Stimulated activated naive CD8-positive, alpha-beta T cell treated with anti-CD3 and anti-CD28 coated beads, Interleukin-15, Interleukin-2, amounts not matched to agents 100 U/mL and 50 U/mL, for 24 hours (primary cell): ENCODE measurements around the gene TTC34.
A peak's percentile ranks its signal among the peaks of the same experiment; 100 is the strongest.
"Not testable (repeated sequence)": the region's sequence is repeated elsewhere in the genome, so short reads cannot be mapped to it uniquely, and the experiment has no call there.

Experiments
- ATAC-seq: fragments of 150-1000 bp; cut with Tn5 transposase; one replicate; pipeline ENCODE4 v1.10.0; 2021
- DNase-seq: peaks from one replicate; pipeline ENCODE4 v3.0.0; 2021

The TTC34 gene

DNA sequence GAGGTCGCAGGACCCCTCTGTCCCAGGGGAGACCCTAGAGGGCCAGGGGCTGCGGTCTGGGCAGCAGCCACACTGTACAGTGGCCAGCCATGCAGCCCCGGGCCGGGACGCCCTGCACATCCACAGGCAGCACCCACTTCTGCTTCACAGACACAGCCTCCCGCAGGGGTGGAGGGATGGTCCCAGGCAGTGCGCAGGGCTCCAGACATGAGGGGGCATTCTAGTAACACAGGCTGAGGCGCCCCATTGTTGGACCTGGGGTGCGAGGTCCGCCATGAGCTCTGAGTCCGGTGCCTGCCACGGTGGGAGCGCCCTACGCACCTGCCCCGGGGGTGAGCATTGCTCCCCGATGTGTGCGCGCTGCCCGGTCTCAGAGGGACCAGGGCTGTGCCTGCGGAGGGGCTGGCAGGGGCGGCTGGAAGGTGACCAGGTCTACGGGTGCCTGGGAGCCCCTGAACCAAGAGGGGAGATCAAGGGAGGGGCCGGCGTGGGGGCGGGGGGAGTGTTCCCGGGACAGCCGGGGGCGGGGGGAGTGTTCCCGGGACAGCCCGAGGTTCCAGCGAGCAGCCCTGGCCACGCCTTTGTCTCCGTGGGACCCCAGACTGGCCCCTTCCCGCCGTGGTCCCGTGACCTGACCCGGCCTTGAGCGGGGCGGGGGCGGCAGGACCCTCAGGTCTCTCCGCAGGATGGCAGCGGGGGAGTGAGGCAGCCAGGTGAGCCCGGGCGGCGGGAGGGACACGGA lies 173.1 kb downstream of the TTC34 start:
- ATAC-seq (no peak), DNase-seq (no peak)

DNA sequence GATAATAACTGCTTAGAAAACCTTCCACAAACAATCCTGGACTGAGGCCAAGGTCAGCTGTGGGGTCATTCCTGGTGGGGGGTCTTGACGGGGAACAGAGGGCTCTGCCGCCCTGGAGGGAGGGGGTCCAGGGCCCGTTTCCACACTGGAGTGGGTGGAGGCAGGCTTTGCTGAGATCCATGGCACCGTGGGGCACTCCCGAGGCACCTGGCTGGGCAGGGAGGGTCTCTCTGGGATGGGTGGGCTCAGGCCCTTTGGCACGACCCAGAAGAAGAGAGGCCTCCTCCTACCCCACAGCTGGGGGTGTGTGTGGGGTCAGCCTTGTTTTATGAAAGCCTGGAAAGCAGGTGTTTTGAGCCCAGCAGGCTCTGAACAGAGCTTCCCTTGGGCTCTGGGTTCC lies 173.7 kb downstream of the TTC34 start:
- ATAC-seq (no peak), DNase-seq (no peak)

DNA sequence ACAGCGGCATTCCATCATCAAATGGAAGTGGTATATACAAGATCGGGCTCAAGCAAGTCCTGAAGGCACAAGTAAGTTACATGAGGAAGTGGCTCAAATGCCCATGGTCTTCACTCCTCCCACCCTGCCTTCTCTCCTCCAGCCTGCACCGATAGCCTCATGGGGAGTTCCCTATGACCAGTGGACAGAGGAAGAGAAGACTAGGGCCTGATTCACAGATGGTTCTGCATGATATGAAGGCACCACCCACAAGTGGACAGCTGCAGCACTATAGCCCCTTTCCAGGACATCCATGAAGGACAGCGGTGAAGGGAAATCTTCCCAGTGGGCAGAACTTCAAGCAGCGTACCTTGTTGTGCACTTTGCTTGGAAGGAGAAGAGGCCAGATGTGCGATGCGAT lies 175.7 kb downstream of the TTC34 start:
- DNase-seq, ATAC-seq: not testable (repeated sequence)

DNA sequence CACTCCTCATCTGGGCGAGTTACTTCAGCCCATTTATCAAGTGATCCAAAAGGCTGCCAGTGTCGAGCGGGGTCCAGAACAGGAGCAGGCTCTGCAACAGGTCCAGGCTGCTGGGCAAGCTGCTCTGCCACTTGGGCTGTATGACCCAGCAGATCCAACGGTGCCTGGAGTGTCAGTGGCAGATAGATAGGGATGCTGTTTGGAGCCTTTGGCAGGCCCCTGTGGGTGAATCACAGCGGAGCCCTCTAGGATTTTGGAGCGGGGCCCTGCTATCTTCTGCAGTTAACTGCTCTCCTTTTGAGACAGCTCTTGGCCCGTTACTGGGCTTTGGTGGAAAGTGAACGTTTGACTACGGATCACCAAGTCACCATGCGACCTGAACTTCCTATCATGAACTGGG lies 176.2 kb downstream of the TTC34 start:
- no peak for DNase-seq
- no peak for ATAC-seq

DNA sequence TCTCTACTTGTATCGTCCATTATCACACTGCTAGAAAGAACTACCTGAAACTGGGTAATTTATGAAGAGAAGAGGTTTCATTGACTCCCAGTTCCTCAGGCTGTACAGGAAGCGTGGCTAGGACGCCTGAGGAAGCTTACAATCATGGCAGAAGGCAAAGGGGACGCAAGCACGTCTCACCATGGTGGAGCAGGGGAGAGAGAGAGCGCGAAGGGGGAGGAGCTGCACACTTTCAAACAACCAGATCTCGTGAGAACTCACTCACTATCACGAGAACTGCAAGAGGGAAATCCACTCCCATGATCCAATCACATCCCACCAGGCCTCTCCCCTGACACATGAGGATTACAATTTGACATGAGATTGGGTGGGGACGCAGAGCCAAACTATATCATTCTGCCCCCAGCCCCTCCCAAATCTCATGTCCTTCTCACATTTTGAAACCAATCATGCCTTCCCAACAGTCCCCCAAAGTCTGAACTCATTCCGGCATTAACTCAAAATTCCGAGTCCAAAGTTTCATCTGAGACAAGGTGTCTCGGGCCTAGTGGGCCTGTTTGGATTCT lies 176.7 kb downstream of the TTC34 start:
- ATAC-seq (no peak), DNase-seq (no peak)

DNA sequence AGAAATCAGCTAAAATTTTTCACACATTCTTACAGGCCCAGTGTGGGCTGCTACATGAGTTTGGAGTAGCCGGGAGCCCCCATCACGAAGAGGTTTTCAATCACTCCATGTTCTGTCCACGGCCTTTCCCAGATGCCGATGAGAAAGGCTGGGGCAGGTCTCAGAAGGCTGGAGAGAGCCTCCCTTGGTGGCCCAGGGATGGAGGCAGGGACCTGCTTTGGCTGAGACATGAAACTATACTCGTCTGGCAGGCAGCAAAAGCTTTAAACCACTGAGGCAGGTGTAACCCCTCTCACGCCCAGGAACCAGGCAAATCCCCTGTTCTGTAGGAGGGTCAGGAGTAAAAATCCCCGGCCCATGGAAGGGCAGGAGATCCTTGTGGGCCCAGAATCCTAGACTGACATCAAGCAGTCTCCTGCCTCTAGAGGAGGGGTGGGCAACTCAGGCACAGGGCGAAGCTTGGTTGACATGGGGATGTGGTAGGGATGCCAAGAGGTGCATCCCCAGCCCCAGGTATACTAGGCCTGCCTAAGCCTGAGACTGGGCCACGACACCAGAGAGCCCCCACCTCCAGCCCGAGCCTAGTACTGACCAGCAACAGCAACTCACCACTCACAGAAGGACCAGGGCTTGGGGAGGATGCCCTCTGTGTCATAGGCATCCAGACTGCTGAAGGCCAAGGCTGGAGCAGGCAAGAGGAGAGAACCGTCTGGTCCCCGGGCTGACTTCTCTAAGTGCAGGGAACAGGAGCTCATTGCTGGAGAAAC lies 177.7 kb downstream of the TTC34 start:
- no peak for DNase-seq
- no peak for ATAC-seq

DNA sequence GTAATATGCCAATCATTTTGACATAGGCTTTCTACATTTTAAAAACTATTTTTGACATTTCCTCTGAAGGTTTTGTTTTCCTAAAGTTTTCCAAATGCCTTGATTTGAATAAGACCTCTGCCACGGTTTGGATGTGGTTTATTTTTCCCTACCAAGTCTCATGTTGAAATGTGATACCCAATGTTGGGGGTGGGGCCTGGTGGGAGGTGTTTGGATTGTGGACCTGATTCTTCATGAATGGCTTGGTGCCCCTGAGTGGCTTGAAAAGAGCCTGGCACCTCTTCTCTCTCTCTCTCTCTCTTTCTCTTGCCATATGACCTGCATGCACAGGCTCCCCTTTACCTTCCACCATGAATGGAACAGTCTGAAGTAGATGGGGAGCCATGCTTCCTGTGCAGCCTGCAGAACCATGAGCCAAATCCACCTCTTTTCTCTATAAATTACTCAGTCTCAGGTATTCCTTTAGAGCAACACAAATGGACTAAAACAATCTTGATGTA lies 183.5 kb downstream of the TTC34 start:
- ATAC-seq (no peak), DNase-seq (no peak)

DNA sequence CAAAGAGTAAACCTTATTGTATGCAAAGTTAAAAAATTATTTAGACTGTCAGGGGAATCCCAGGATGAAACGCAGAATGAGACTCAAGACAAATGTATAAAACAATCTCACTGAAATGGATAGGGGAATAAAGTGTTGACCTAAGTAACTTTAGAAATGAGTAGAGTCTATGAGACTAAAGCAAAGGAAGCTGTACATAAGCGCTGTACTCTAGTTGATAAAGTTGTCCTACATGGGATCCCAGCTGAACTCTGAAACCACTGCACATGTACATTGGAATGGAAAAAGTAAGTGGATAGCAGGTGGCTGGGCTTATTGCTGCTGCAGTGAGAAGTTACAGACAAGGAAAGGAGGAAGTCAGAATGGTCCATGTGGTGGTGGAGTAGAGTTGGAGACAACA lies 187.3 kb downstream of the TTC34 start:
- DNase-seq: no peak
- ATAC-seq: no peak

DNA sequence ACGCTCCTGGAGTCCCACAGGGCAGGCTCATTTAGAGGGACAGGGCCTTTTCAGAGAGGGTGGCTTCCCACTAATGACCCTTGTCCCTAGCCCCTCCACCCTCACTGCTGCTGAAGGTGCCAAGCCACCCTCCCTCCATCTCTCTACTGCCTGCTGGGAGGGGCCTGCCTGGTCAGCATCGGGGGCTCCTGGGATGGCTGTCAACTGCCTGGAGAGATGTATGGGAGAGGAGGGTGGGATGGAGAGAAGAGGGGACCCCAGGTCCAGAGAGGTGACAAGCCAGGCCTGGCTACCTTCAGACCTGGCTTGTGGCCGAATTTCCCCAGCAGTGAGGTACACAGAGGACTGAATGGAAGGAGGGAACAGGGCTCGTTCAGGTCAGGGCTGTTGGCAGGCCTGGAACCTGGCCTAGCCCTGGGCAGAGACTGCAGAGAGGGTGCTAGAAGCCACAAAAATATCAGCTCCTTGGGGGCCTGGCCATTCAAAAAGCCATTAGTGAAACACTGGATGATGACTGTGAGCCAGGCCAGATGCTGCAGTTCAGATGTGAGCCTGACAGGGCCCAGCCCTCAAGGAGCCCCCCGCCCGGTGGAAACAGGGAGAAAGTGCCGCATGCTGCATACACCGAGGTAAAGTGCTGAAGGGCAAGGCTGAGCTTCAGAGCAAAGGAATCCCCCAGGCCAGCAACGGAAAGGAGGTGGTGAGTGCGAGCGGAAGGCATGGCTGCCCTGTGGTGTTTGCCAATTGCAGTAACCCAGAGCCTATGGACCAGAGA lies 188.7 kb downstream of the TTC34 start:
- ATAC-seq: no peak
- no peak for DNase-seq

DNA sequence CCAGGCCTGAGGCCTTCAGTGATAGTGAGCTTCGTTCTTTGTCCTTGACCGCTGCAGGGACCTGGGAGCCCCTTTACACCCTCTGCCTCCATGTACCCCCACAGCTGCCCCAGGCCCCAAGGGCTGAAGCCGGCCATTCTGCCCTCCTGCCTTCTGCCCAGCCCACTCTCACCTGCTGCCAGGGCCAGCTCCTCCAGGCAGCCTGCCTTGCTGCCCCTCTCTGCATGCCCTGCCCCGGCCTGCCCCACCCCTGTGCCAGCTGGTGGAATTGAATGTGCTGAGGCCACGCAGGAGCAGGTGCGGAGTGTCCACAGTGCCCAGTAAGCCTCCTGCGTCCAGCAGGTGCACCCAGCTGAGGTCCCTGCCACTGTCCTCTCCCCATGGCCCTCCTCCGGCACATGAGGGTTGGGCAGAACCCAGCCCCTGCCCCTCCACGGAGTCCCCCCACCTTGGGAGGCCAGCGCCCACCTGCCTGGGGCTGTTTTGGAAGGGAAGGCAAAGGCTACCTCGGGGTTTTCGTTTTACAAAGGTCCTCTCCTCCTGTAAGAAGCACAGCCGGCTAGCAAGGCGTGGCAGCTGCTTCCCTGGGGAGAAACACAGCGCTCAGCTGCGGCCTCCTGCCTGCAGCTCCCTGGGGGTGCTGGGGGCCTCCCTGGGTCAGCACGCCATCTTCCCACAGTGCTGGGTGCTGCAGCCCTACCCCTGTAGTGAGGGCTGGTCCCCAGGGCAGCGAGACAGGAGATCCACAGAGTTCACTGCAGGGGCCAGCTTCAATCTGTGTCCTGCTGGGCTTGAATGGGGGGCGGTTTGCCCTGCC lies 189.7 kb downstream of the TTC34 start:
- DNase-seq (no peak), ATAC-seq (no peak)

DNA sequence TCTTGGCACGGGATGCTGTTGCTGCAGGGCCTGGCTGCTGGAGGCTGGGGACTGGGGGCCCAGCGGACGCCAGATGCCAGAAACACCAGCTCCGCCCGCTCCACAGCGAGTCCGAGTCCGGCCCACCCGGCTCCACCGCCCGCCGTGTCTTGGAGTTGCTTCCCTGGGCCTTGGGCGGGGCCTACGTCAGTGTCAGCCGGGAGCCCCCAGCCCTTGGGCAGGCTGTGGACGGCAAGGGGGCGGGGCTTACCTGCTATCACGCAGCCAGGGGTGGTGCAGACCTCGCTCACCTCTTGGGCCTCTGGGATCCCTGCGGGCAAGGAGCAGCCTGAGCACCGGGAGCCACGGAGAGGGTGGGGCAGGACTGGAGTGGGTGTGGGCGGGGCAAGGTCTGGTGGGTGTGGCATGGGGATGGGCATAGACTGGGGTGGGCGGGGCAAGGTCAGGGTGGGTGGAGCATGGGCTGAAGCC lies 190.4 kb downstream of the TTC34 start:
- peak; percentile 40 for ATAC-seq
- peak; percentile 45 for DNase-seq

DNA sequence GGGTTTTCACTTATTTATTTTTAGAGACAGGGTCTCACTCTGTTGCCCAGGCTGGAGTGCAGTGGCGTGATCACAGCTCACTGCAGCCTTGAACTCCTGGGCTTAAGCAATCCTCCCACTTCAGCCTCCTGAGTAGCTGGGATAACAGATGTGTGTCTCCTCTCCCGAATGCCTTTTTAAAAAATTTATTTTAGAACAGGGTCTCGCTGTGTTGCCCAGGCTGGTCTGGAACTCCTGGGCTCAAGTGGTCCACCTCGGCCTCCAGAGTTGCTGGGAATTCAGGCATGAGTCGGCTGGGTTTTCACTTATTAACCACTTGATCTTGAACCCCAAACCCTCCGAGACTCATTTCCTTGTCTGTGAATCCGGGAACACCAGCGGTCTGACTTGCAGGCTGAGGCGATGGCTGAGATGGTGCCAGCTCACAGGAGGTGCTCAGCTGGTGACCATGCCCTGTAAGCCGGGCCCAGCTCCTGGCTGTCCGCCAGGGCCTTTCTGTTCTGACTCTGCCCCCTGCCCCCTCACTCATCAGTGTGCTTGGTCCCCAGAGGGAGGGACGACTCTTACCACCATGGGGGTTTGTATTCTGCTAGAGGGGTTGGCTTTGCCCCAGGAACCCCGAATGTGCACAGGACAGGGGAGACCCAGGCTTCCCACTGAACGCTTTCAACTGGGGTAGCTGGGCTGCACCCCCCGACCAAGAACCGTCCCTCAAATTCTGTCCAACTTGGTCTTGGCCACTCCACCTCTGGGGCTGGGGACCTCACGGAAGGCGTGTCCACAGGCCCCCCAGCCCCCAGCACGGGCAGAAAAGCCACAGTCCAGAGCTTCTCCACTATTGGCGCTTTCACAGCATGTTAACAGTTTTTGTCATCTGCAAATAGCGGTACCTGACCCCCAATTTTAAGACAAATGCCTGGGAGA lies 191.2 kb downstream of the TTC34 start:
- DNase-seq (no peak), ATAC-seq (no peak)

DNA sequence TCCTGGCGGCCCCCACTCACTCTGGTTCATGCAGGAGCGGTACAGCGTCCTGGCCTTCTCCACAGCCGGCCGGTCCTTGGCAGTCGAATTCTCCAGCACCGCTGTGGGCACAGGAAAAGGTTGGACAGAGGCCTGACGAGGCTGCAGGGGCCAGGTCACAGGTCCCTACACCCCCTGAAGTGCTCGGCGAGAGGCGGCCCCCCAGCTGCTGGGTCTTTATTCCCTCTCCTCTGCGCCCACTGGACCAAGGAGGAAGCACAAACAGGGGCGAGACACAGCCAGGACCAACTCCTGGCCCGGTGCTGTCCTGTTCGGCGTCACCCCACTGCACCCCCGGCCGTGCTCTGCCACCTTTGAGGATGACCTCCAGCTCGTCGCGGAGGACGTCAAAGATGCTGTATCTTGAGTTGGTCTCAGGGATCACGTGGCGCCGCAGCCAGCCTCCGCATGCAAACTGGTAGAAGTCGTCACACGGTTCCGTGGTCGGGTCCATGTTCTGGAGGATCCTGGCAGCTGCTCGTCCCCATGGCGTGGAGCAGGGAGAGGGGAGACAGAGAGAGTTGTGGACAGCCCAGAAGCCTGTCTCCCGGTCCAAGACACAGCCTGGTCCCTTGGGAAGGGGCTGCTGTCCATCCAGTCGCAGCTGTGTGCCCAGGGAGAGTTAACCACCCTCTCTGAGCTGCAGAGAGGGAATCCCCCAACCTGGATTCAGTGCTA lies 192.0 kb downstream of the TTC34 start:
- ATAC-seq: no peak
- DNase-seq: no peak

DNA sequence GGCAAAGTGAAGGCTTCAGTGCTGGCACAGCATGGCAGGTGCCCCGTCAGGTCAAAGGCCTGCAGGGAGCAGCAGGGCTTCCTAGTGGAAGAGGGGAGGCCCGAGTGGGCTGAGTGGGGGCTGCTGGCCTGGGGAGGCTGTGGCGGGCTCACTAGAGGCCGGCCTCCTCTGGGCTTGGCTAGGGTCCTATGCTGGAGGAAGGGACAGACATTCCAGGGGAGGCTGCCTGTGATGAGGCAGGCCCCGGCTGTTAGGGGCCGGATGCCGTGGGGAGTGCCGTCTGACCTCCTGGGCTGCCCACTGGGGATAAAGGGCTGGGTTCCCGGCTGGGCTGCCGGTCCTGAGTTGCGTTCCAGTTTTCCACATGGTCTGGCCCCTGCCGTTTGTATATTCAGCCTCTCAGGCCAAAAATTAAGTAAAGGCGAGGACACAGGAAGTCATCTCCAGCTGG lies 193.8 kb downstream of the TTC34 start:
- ATAC-seq (no peak), DNase-seq (no peak)

DNA sequence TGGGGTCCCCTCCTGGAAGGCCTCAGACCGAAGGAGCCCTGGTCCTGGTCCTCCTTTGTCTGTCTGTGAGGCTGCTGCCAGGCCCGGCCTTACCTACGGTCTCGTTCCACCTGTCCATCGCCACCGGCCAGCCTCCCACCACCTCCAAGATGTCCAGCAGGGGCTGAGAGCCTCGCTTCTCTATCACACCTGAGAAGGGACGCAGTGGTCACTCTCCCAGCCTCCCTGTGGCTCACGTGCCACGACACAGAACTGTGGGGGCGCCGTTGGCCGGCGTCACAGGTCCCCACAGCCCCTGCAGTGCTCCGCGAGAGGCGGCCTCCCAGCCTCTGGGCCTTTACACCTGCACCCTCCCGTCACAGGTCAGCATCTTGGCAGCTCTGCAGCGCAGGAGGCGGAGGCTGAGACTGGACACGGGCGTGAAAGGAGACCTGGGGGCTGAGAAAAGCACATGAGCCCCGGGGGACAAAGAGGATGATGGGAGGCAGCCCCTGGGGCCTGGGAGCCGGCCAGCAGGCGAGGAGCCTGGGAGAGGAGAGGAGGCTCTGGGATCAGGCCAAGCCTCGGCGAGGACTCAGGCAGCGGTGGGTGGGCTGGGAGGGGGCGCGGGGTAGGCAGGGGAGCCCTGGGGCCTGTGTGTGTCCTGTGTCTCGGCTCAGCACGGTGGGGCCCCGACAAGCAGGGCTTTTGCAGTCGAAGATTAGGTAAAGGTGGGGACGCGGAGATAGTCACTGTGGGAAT lies 194.4 kb downstream of the TTC34 start:
- no peak for ATAC-seq
- DNase-seq: no peak

DNA sequence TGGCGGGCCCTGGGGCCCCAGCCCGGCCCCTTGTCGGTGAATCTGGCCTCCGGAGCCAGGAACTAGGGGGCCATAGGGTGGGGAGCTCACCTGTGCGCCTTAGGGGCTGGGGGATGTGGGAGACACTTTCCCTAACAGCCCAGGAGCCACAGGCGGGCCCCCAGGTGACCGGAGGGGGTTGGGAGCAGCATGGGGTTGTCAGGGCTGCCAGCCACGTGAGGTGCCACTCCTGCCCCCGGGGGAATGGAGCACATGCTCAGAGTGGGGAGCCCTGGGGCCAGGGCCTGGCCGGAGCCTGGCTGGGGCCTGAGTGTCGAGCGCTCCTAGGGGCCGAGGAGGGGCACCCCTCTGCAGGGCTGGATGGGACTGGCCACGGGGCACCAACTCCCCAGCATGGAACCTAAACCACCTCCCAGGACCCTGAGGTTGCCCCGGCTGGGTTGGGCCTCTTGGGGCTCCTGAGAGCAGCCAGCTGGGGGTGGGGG lies 195.1 kb downstream of the TTC34 start:
- DNase-seq: no peak
- no peak for ATAC-seq

DNA sequence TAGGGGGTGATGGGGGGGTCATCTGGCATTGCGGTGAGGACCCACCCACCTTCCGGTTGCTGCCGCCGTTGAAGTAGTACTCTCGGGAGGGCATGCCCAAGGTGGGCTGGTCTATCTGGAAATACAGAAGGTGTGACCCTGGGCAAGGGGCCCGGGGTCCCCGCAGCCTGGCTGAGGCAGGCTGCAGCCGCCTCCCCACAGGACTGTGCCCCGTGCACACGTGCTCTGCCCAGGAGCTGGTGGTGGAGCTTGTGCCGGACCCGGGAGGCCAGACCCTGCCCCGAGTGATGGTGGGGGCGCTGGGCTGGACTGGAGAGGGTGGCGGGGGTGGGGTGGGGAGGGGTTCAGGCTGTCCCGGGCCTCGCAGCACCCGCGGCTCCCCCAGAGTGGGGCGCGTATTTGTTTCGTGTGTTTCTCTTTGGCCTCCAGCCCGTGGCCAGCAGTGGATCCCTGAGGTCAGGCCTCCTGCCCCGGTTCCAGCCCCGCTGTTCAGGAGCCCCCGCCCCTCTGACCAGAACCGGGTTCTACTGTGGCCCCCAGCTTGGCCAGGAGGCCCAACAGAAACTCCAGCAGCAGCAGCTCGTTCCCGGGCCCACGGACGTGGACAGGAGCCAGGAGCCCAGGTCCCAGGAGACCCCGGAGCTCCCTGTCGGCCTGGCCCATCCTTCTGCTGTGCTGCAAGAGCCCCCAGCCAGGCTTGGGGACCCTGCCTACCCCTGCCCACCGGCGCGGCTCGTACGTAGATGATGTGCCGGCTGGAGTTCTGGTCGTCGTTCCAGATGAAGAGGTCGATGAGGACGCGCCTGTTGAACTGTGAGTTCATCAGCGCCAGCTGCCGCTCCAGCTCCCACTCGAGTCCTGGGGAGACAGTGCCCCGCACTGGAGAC lies 195.7 kb downstream of the TTC34 start:
- DNase-seq (no peak), ATAC-seq (no peak)
